Sigmoid colon (tissue), 7 donors: Measurements from ENCODE around the gene BAG1. TPM values are rescaled to one million over a fixed set of nuclear protein-coding genes. Genes with fewer than 3 reads are reported as not detected.
A peak's percentile ranks its signal among the peaks of the same experiment; 100 is the strongest.

Experiments used
- DNase-seq: peaks from one replicate; pipeline ENCODE4 v3.0.0-alpha.2; 2019
- H3K27ac ChIP-seq, 4 donors: fragments of 200-600 bp; sonication (generic); one replicate each; pipeline ENCODE4 v1.5.1; 2016 to 2019; ENCODE audit warnings: mild to moderate bottlenecking in 1 of 4
- H3K27me3 ChIP-seq, 3 donors: fragments of 200-600 bp; sonication (generic); one replicate each; pipeline ENCODE4 v1.5.1; 2019; ENCODE audit warnings: mild to moderate bottlenecking in 1 of 3
- H3K36me3 ChIP-seq, 4 donors: fragments of 200-600 bp; sonication (generic); one replicate each; pipeline ENCODE4 v1.5.1; 2016 to 2019
- H3K4me1 ChIP-seq, 4 donors: fragments of 200-600 bp; sonication (generic); one replicate each; pipeline ENCODE4 v1.5.1; 2017 to 2019
- H3K4me3 ChIP-seq, 4 donors: fragments of 200-600 bp; sonication (generic); one replicate each; pipeline ENCODE4 v1.5.1; 2017 to 2019; ENCODE audit warnings: mild to moderate bottlenecking in 2 of 4, moderate library complexity in 1 of 4
- H3K9me3 ChIP-seq, 4 donors: fragments of 200-600 bp in 3 of 4; sonication (generic) in 3 of 4; one replicate each; pipeline versions ENCODE4 v1.5.1 to v1.6.1; 2013 to 2019
- CTCF ChIP-seq, 4 experiments: fragments of 450-650 bp in 3 of 4; fragments of 200-600 bp in 1 of 4; IDR thresholded peaks; one replicate each; pipeline ENCODE4 v1.5.1; 2016 to 2019; ENCODE audit warnings: antibody characterized with exemption in 4 of 4, mild to moderate bottlenecking in 3 of 4, moderate library complexity in 2 of 4
- EP300 ChIP-seq, 4 donors: sonication (generic); formaldehyde crosslinking; IDR thresholded peaks; one replicate each; pipeline ENCODE4 v1.6.1; 2017; ENCODE audit warnings: antibody characterized with exemption in 4 of 4
- POLR2A ChIP-seq, 2 donors: fragments of 450-650 bp; IDR thresholded peaks; one replicate each; pipeline ENCODE4 v1.6.1; 2016; ENCODE audit warnings: antibody characterized with exemption in 2 of 2, mild to moderate bottlenecking in 2 of 2, moderate library complexity in 2 of 2
- POLR2AphosphoS5 ChIP-seq, 4 donors: sonication (generic); formaldehyde crosslinking; IDR thresholded peaks; one replicate each; pipeline ENCODE4 v1.6.1; 2017; ENCODE audit warnings: antibody characterized with exemption in 4 of 4
- WGBS, 2 donors: extraction: QIAGEN DNeasy Blood & Tissue Kit; methylation state at CpG; one replicate each; pipeline ENCODE4 v1.1.7; 2013; 5-methylcytosine and 5-hydroxymethylcytosine counted together
- intact Hi-C: fragments of 100-400 bp; cut with DNase I; formaldehyde crosslinking; loops from one replicate; pipeline ENCODE4 v1.15.1; 2023
- polyA plus RNA-seq, 3 donors: library from polyadenylated mRNA; stranded (reverse); fragments of 200-250 nt; gene quantifications; one replicate each; pipeline ENCODE4 v1.2.3, GENCODE V29; 2013
- total RNA-seq, 4 donors: library from RNA; depleted of rRNA; stranded (reverse); fragments of >200 nt; gene quantifications; one replicate each; pipeline ENCODE4 v1.1.0, GENCODE V29; 2016
- donor health status: healthy with polysubstance abuse.
- donor health status: Bipolar disorder and iron deficiency.
- donor health status: healthy.

Gene BAG1
- total and polyA plus RNA-seq, 7 donors, result 93.3 to 243 (median 160) TPM

GRCh38 chr9:33227741-33228140 is 36.8 kb downstream of the BAG1 start:
- no peak overlapping the region for H3K4me3 ChIP-seq
- no peaks in the 10 kb centered on the region for H3K36me3 ChIP-seq
- peaks cover 0 to 8% (median 5%) of the 10 kb centered on the region in 4 donors for H3K4me1 ChIP-seq
- WGBS, 2 donors, result 91 to 93% methylated on average over 8 of the region's 8 CpGs
- no peak overlapping the region for H3K27ac ChIP-seq
- H3K27me3 ChIP-seq, result no peaks in the 10 kb centered on the region
- intact Hi-C loops, result loop anchor here (5.0 kb wide), 1 partner anchor 90 kb away; no protein-coding TSS in a partner anchor
- no peak for DNase-seq
- no peak for TF ChIP-seq EP300 (IDR thresholded peaks at IDR 0.05)
- no peak for TF ChIP-seq POLR2AphosphoS5 (IDR thresholded peaks at IDR 0.05)
- no peak for TF ChIP-seq POLR2A (IDR thresholded peaks at IDR 0.05)
- no peak for TF ChIP-seq CTCF (IDR thresholded peaks at IDR 0.05)
- no peaks in the 10 kb centered on the region for H3K9me3 ChIP-seq

GRCh38 chr9:33227008-33227398 is 37.5 kb downstream of the BAG1 start:
- DNase-seq, result no peak
- Histone ChIP-seq H3K27ac (no peak overlapping the region), H3K27me3 (no peaks in the 10 kb centered on the region), H3K9me3 (no peaks in the 10 kb centered on the region), H3K36me3 (no peaks in the 10 kb centered on the region), H3K4me3 (no peak overlapping the region), H3K4me1 (peaks cover 0 to 8% (median 5%) of the 10 kb centered on the region in 4 donors)
- no peak for TF ChIP-seq POLR2A (IDR thresholded peaks at IDR 0.05)
- no peak for TF ChIP-seq EP300 (IDR thresholded peaks at IDR 0.05)
- no peak for TF ChIP-seq CTCF (IDR thresholded peaks at IDR 0.05)
- TF ChIP-seq POLR2AphosphoS5 (IDR thresholded peaks at IDR 0.05), result no peak
- WGBS, 2 donors, result 77 to 88% methylated on average over 10 of the region's 10 CpGs
- intact Hi-C loops, result loop anchor here (5.0 kb wide), 1 partner anchor 90 kb away; no protein-coding TSS in a partner anchor

- TF ChIP-seq CTCF (IDR thresholded peaks at IDR 0.05) (peak; percentile 68 to 89 (median 77)), POLR2A (IDR thresholded peaks at IDR 0.05) (no peak), EP300 (IDR thresholded peaks at IDR 0.05) (no peak), POLR2AphosphoS5 (IDR thresholded peaks at IDR 0.05) (peak in 2 of 4 donors; percentile 38 to 51)
- Histone ChIP-seq H3K9me3 (no peaks in the 10 kb centered on the region), H3K36me3 (no peaks in the 10 kb centered on the region), H3K27ac (no peak overlapping the region), H3K4me3 (no peak overlapping the region), H3K27me3 (no peaks in the 10 kb centered on the region), H3K4me1 (peaks cover 0 to 8% (median 5%) of the 10 kb centered on the region in 4 donors)
- no peak for DNase-seq
- intact Hi-C loops, result loop anchor here (1.0 to 5.0 kb wide), 3 partner anchors 27 to 144 kb away; no protein-coding TSS in a partner anchor
- 20 to 26% methylated on average over 6 of the region's 6 CpGs for WGBS, 2 donors
Observed at GRCh38 chr9:33225319-33226147, 39.0 kb downstream of the BAG1 start.

GRCh38 chr9:33223696-33224095 is 40.8 kb downstream of the BAG1 start:
- DNase-seq, result no peak
- H3K9me3 ChIP-seq, result no peaks in the 10 kb centered on the region
- no peak overlapping the region for H3K27ac ChIP-seq
- no peak overlapping the region for H3K4me3 ChIP-seq
- TF ChIP-seq EP300 (IDR thresholded peaks at IDR 0.05) (no peak), CTCF (IDR thresholded peaks at IDR 0.05) (no peak), POLR2A (IDR thresholded peaks at IDR 0.05) (no peak), POLR2AphosphoS5 (IDR thresholded peaks at IDR 0.05) (no peak)
- 84 to 86% methylated on average over 1 of the region's 1 CpG for WGBS, 2 donors
- intact Hi-C loops, result loop anchor here (2.0 kb wide), 1 partner anchor 25 kb away; no protein-coding TSS in a partner anchor
- H3K4me1 ChIP-seq, result peaks cover 0 to 8% (median 5%) of the 10 kb centered on the region in 4 donors
- H3K27me3 ChIP-seq, result no peaks in the 10 kb centered on the region
- no peaks in the 10 kb centered on the region for H3K36me3 ChIP-seq
